ENCODE measurements around the gene TRIM61. TPM values are rescaled to one million over a fixed set of nuclear protein-coding genes. Genes with fewer than 3 reads are reported as not detected.
A peak's percentile ranks its signal among the peaks of the same experiment; 100 is the strongest.
"Not testable (repeated sequence)": the region's sequence is repeated elsewhere in the genome, so short reads cannot be mapped to it uniquely, and the experiment has no call there.

The TRIM61 gene
- total and polyA plus RNA-seq, 2 donors = 1.3 to 2.2 TPM

DNA sequence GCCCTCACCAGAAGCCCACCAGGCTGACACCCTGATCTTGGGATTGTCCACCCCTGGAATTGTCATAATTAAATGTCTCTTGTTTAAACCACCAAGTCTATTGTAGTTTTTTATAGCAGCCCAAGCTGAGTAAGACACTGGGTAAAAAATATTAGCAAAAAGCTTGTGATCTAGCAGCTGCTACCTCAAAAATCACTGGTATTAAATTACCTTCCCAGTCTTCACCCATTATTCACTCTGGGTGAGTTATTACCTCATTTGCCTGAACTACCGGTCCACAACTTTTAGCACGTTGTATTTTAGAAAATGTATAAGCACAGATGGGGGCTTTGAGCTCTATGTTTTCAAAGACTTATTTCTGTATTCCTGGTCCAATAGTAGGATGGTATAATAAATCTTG is 12.0 kb upstream of the TRIM61 start:
- no peaks in the 10 kb centered on the region for H3K9me3 ChIP-seq (ENCODE audit: control insufficient read depth in 2 of 2, insufficient read depth in 1 of 2, low read length in 1 of 2)
- 93% methylated on average over 2 of the region's 2 CpGs for WGBS
- no peak for DNase-seq (ENCODE audit: low read depth in 6 of 9, low spot score in 9 of 9)
- no peak overlapping the region for H3K4me3 ChIP-seq (ENCODE audit: low read length in 2 of 2)
- H3K4me1 ChIP-seq (ENCODE audit: control insufficient read depth in 2 of 2, insufficient read depth in 2 of 2, low read length in 2 of 2) = no peaks in the 10 kb centered on the region
- H3K27ac ChIP-seq (ENCODE audit: low read depth in 1 of 2, low read length in 1 of 2) = no peak overlapping the region
- H3K36me3 ChIP-seq (ENCODE audit: control insufficient read depth in 2 of 2, insufficient read depth in 2 of 2, low read length in 1 of 2) = no peaks in the 10 kb centered on the region
- no peaks in the 10 kb centered on the region for H3K27me3 ChIP-seq (ENCODE audit: control insufficient read depth in 2 of 2, insufficient read depth in 1 of 2, low read length in 1 of 2)

DNA sequence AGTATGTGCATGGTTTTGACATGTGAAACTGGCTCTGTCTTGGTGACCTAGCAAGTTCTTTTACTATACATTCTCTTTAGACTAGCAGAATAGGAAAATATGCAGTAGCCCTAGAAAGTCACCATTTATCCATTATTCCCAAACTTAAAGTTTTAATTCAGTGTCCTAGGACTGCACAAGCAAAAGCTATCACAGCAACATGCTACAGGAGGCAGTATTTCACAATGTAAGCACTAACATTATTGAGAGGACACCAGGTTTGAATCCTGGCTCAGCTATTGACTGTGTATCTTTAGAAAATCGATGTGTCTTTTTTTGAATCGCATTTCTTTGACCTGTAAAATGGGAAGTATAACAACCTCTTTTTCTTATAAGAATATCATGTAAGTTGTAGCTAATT is 5.5 kb downstream of the TRIM61 start:
- not testable (repeated sequence) for DNase-seq (ENCODE audit: low read depth in 6 of 9, low spot score in 9 of 9); H3K4me3 ChIP-seq (ENCODE audit: low read length in 2 of 2); H3K27me3 ChIP-seq (ENCODE audit: control insufficient read depth in 2 of 2, insufficient read depth in 1 of 2, low read length in 1 of 2); H3K27ac ChIP-seq (ENCODE audit: low read depth in 1 of 2, low read length in 1 of 2); H3K9me3 ChIP-seq (ENCODE audit: control insufficient read depth in 2 of 2, insufficient read depth in 1 of 2, low read length in 1 of 2); H3K4me1 ChIP-seq (ENCODE audit: control insufficient read depth in 2 of 2, insufficient read depth in 2 of 2, low read length in 2 of 2)
- 97% methylated on average over 2 of the region's 2 CpGs for WGBS
- H3K36me3 ChIP-seq (ENCODE audit: control insufficient read depth in 2 of 2, insufficient read depth in 2 of 2, low read length in 1 of 2) = peaks cover 0 to 12% of the 10 kb centered on the region in 2 donors

DNA sequence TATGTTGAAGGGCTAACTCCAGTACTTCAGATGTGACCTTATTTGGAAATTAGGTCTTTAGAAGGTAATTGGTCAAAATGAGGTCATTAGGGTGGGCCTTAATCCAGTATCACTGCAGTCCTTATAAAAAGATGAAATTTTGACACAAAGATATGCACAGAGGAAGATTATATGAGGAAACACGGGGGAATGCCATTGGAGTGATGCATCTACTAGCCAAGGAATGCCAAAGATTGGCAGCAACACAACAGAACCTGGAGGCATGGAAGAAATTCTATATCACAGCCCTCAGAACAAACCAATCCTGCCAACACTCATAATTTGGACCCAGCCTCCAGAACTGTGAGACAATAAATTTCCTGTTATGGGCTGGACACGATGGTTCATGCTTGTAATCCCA is 17.6 kb downstream of the TRIM61 start:
- H3K36me3 ChIP-seq (ENCODE audit: control insufficient read depth in 2 of 2, insufficient read depth in 2 of 2, low read length in 1 of 2) = no peaks in the 10 kb centered on the region
- peaks cover 0 to 4% of the 10 kb centered on the region in 2 donors for H3K27me3 ChIP-seq (ENCODE audit: control insufficient read depth in 2 of 2, insufficient read depth in 1 of 2, low read length in 1 of 2)
- no peak for DNase-seq (ENCODE audit: low read depth in 6 of 9, low spot score in 9 of 9)
- 94% methylated on average over 2 of the region's 2 CpGs for WGBS
- no peak overlapping the region for H3K4me3 ChIP-seq (ENCODE audit: low read length in 2 of 2)
- H3K27ac ChIP-seq (ENCODE audit: low read depth in 1 of 2, low read length in 1 of 2) = no peak overlapping the region
- H3K9me3 ChIP-seq (ENCODE audit: control insufficient read depth in 2 of 2, insufficient read depth in 1 of 2, low read length in 1 of 2) = peaks cover 0 to 1% of the 10 kb centered on the region in 2 donors
- H3K4me1 ChIP-seq (ENCODE audit: control insufficient read depth in 2 of 2, insufficient read depth in 2 of 2, low read length in 2 of 2) = no peaks in the 10 kb centered on the region

DNA sequence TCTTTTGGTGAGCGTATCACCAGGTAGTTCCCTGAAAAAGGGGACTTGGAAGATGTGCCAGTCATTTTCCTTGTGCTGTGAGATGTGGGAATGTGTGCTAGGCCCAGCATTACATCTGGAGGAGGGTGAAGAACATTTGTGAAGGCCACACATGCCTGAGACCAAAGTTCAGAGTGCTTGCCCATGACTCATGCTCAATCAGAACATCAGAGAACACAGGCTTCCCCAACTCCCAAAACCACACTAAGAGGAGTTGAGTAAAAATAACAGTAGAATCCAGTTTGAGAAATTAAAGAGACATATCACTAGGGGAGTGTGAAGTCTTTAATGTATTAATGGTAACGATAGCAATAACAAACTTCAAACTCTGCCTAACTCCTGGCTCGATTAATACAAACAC is 18.0 kb downstream of the TRIM61 start:
- H3K27ac ChIP-seq (ENCODE audit: low read depth in 1 of 2, low read length in 1 of 2); H3K9me3 ChIP-seq (ENCODE audit: control insufficient read depth in 2 of 2, insufficient read depth in 1 of 2, low read length in 1 of 2); H3K4me1 ChIP-seq (ENCODE audit: control insufficient read depth in 2 of 2, insufficient read depth in 2 of 2, low read length in 2 of 2); H3K27me3 ChIP-seq (ENCODE audit: control insufficient read depth in 2 of 2, insufficient read depth in 1 of 2, low read length in 1 of 2); DNase-seq (ENCODE audit: low read depth in 6 of 9, low spot score in 9 of 9); H3K4me3 ChIP-seq (ENCODE audit: low read length in 2 of 2); H3K36me3 ChIP-seq (ENCODE audit: control insufficient read depth in 2 of 2, insufficient read depth in 2 of 2, low read length in 1 of 2): not testable (repeated sequence)
- 97% methylated on average over 2 of the region's 3 CpGs for WGBS

DNA sequence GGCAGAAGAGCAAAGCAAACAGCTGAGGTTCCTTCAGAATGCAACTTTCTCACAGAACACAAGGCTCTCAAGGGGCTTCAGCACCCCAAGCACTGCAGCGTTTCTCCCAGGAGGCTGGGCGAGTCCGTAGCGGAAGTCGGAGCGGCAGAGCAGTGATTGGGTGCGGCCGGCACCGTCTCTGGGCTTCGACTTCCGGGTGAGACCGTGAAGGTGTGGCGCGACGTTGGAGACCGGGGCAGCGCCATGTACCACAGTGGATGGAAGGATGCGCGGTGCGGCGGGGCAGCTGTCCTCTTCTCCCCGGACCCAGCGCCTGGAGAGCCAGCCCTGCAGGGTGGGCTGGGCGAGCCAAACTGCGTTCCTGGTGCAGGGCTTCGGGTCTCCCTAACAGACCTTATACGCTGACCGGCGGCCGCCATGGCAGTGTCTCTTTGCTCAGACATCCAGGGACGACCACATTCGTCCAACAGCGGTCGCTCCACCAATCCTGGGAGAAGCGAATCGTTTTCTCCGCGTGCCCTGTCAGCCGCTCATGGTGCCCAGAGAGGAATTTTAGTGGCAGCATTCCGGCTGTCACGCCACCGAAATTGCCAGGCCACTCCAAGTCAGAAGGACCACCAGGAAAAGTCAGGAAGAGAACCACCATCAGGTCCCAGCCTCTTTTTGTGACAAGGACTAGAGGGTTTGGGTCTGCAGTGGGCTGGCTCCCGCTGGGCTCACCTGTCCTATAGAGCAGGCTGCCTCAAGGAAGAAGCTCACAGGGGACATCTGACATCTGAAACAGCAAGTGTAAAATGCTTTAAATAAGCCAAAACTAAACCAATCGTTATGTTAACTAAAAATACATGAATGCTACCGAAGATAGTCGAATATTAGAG is 20.5 kb downstream of the TRIM61 start:
- Histone ChIP-seq H3K27ac (ENCODE audit: low read depth in 1 of 2, low read length in 1 of 2) (no peak overlapping the region), H3K27me3 (ENCODE audit: control insufficient read depth in 2 of 2, insufficient read depth in 1 of 2, low read length in 1 of 2) (peaks cover 0 to 4% of the 10 kb centered on the region in 2 donors), H3K4me1 (ENCODE audit: control insufficient read depth in 2 of 2, insufficient read depth in 2 of 2, low read length in 2 of 2) (no peaks in the 10 kb centered on the region), H3K9me3 (ENCODE audit: control insufficient read depth in 2 of 2, insufficient read depth in 1 of 2, low read length in 1 of 2) (peaks cover 0 to 1% of the 10 kb centered on the region in 2 donors), H3K36me3 (ENCODE audit: control insufficient read depth in 2 of 2, insufficient read depth in 2 of 2, low read length in 1 of 2) (no peaks in the 10 kb centered on the region), H3K4me3 (ENCODE audit: low read length in 2 of 2) (peak overlapping the region; percentile 53 to 72)
- 12% methylated on average over 46 of the region's 46 CpGs for WGBS
- DNase-seq (ENCODE audit: low read depth in 6 of 9, low spot score in 9 of 9) = peak in 7 of 9 donors; percentile 36 to 79 (median 61)

DNA sequence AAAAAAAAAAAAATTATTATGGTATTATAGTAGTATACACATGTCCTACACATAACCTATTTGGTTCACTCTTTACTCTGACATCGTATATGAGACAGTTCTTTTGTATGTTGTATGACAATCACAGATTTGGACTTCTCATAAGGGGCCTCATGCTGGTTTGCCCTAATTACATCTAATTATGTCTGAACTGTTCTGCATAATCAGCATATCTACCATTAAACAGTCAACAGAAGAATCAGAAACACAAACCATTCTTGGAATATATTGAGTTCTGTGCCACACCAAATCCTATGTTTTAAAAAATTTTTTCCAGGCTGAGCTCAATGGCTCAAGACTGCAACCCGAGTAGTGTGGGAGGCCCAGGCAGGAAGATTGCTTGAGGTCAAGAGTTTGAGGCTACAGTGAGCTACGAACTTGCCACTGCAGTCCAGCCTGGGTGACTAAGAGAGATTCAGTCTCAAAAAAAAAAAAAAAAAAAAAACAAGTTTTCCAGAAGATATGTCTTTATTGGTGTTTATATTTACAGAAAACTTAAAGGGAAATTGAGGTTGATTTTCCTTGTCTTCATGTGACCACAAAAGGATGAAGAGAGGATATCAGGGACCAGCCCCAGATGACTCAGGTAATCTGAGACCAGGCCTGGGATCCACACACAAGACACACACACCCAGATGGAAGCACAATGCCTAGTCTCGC is 22.2 kb downstream of the TRIM61 start:
- 95% methylated on average over 4 of the region's 4 CpGs for WGBS
- Histone ChIP-seq H3K4me3 (ENCODE audit: low read length in 2 of 2) (no peak overlapping the region), H3K36me3 (ENCODE audit: control insufficient read depth in 2 of 2, insufficient read depth in 2 of 2, low read length in 1 of 2) (no peaks in the 10 kb centered on the region), H3K4me1 (ENCODE audit: control insufficient read depth in 2 of 2, insufficient read depth in 2 of 2, low read length in 2 of 2) (no peaks in the 10 kb centered on the region), H3K27ac (ENCODE audit: low read depth in 1 of 2, low read length in 1 of 2) (no peak overlapping the region), H3K27me3 (ENCODE audit: control insufficient read depth in 2 of 2, insufficient read depth in 1 of 2, low read length in 1 of 2) (peaks cover 0 to 4% of the 10 kb centered on the region in 2 donors), H3K9me3 (ENCODE audit: control insufficient read depth in 2 of 2, insufficient read depth in 1 of 2, low read length in 1 of 2) (peaks cover 0 to 1% of the 10 kb centered on the region in 2 donors)
- no peak for DNase-seq (ENCODE audit: low read depth in 6 of 9, low spot score in 9 of 9)

DNA sequence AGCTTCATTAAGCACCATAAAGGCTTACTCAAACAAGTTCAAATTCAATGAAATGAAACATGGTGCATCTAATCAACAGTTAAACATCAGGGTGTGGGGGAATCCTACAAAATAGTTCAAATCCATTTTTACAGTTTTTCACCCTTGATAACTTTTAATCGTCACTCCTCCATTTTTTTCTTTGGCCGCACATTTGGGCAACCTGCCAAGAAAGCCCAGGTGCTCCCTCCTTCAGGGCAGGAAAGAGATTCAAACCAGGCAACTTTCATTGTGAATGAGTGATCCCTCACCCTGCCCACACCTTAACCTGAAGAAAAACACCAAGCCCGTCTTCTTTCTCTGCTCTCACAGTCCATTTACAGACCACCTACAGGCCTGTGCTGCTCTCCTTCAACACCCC is 24.9 kb downstream of the TRIM61 start:
- Histone ChIP-seq H3K27me3 (ENCODE audit: control insufficient read depth in 2 of 2, insufficient read depth in 1 of 2, low read length in 1 of 2) (peaks cover 0 to 4% of the 10 kb centered on the region in 2 donors), H3K4me1 (ENCODE audit: control insufficient read depth in 2 of 2, insufficient read depth in 2 of 2, low read length in 2 of 2) (no peaks in the 10 kb centered on the region), H3K36me3 (ENCODE audit: control insufficient read depth in 2 of 2, insufficient read depth in 2 of 2, low read length in 1 of 2) (no peaks in the 10 kb centered on the region), H3K4me3 (ENCODE audit: low read length in 2 of 2) (no peak overlapping the region), H3K27ac (ENCODE audit: low read depth in 1 of 2, low read length in 1 of 2) (no peak overlapping the region), H3K9me3 (ENCODE audit: control insufficient read depth in 2 of 2, insufficient read depth in 1 of 2, low read length in 1 of 2) (peaks cover 0 to 1% of the 10 kb centered on the region in 2 donors)
- WGBS = 83% methylated on average over 3 of the region's 3 CpGs
- DNase-seq (ENCODE audit: low read depth in 6 of 9, low spot score in 9 of 9) = no peak

DNA sequence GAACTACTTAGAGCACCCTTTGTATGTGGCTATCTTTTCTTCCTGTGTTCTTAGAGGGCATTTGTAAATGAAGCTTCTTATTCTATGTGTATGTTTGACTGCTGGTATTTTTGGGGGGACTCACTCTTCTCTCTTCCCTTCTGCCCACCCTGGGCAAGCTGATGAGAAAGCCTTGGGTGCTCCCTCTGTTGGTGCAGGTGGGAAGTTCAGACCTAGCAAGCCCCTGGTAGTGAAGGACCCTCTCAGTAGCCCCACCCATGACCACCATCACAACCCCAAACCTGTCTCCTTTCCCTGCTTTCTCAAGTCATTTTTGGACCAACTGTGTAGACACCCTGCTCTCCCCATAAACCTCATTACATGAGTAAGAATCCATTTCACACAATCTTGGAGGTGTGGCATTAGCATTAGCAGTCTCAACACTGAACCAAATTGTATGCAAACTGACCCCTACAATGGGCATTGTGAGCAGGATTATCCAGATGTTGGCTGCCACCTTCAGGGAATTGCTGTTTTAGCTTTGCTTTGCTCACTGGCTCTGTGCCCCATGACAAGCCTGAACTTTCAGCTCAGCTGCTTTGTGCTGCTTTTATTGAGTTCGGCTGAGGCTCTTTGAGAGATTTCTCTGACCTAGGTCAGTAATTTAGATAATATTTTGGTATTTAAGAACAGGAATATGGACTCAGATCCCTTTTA is 27.9 kb downstream of the TRIM61 start:
- H3K9me3 ChIP-seq (ENCODE audit: control insufficient read depth in 2 of 2, insufficient read depth in 1 of 2, low read length in 1 of 2) = no peaks in the 10 kb centered on the region
- no peak overlapping the region for H3K27ac ChIP-seq (ENCODE audit: low read depth in 1 of 2, low read length in 1 of 2)
- WGBS = 82% methylated on average over 1 of the region's 1 CpG
- no peak for DNase-seq (ENCODE audit: low read depth in 6 of 9, low spot score in 9 of 9)
- H3K36me3 ChIP-seq (ENCODE audit: control insufficient read depth in 2 of 2, insufficient read depth in 2 of 2, low read length in 1 of 2) = no peaks in the 10 kb centered on the region
- no peaks in the 10 kb centered on the region for H3K4me1 ChIP-seq (ENCODE audit: control insufficient read depth in 2 of 2, insufficient read depth in 2 of 2, low read length in 2 of 2)
- H3K27me3 ChIP-seq (ENCODE audit: control insufficient read depth in 2 of 2, insufficient read depth in 1 of 2, low read length in 1 of 2) = no peaks in the 10 kb centered on the region
- H3K4me3 ChIP-seq (ENCODE audit: low read length in 2 of 2) = no peak overlapping the region

DNA sequence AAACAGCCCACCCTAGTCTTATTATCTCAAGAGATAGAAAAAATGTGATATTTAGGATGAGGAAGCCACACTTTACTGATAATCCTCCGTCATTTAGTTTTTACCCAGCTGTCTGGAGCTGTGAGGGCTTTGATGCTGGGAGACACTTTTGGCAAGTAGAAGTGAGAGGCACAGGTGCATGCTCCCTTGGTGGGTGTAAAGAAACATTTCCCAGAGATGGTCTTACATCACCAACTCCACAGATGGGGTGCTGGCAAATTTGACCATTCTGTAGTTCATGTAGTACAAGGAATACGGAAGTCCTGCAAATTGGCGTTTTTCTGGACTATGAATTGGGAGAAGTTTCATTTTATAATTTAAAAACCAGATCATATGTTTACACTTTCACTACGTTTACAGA is 28.5 kb downstream of the TRIM61 start:
- H3K27ac ChIP-seq (ENCODE audit: low read depth in 1 of 2, low read length in 1 of 2) = no peak overlapping the region
- DNase-seq (ENCODE audit: low read depth in 6 of 9, low spot score in 9 of 9) = no peak
- 92% methylated on average over 4 of the region's 4 CpGs for WGBS
- no peaks in the 10 kb centered on the region for H3K27me3 ChIP-seq (ENCODE audit: control insufficient read depth in 2 of 2, insufficient read depth in 1 of 2, low read length in 1 of 2)
- no peaks in the 10 kb centered on the region for H3K4me1 ChIP-seq (ENCODE audit: control insufficient read depth in 2 of 2, insufficient read depth in 2 of 2, low read length in 2 of 2)
- H3K4me3 ChIP-seq (ENCODE audit: low read length in 2 of 2) = no peak overlapping the region
- no peaks in the 10 kb centered on the region for H3K36me3 ChIP-seq (ENCODE audit: control insufficient read depth in 2 of 2, insufficient read depth in 2 of 2, low read length in 1 of 2)
- no peaks in the 10 kb centered on the region for H3K9me3 ChIP-seq (ENCODE audit: control insufficient read depth in 2 of 2, insufficient read depth in 1 of 2, low read length in 1 of 2)

All from thymus (tissue), 11 donors.